ENCODE data around the gene CRACR2B. TPM values are rescaled to one million over a fixed set of nuclear protein-coding genes. Genes with fewer than 3 reads are reported as not detected.
A peak's percentile ranks its signal among the peaks of the same experiment; 100 is the strongest.

CRACR2B gene
- total RNA-seq, 6 experiments from 2014 or later = 0.63 to 2.2 (median 1.2) TPM

GRCh38 chr11:843818-844692, 16.3 kb downstream of the CRACR2B start:
- H3K36me3 Mint-ChIP-seq (ENCODE audit: low read depth) = peaks cover 21% of the 10 kb centered on the region
- no peak for TF ChIP-seq CTCF (IDR thresholded peaks at IDR 0.05)
- 0 out of 2 replicates have a peak, but pooled peaks cover 8% of the 10 kb centered on the region for H3K9me3 Mint-ChIP-seq
- H3K4me3 Mint-ChIP-seq = peak overlapping the region; percentile 90
- peak overlapping the region; percentile 97 for H3K27ac Mint-ChIP-seq
- H3K4me1 Mint-ChIP-seq (ENCODE audit: low read depth) = peaks cover 44% of the 10 kb centered on the region
- H3K27me3 Mint-ChIP-seq (ENCODE audit: insufficient read depth) = peaks cover 33% of the 10 kb centered on the region
- DNase-seq = peak; percentile 91

- Mint-ChIP-seq H3K27ac (peak overlapping the region; percentile 97), H3K36me3 (ENCODE audit: low read depth) (peaks cover 16% of the 10 kb centered on the region), H3K4me3 (peak overlapping the region; percentile 90), H3K27me3 (ENCODE audit: insufficient read depth) (peaks cover 28% of the 10 kb centered on the region), H3K9me3 (0 out of 2 replicates have a peak, but pooled peaks cover 8% of the 10 kb centered on the region), H3K4me1 (ENCODE audit: low read depth) (peaks cover 38% of the 10 kb centered on the region)
- DNase-seq = peak; percentile 77
- peak; percentile 53 for TF ChIP-seq CTCF (IDR thresholded peaks at IDR 0.05)
These were observed 17.2 kb downstream of the CRACR2B start for GRCh38 chr11:844693-845644.

- H3K36me3 Mint-ChIP-seq (ENCODE audit: low read depth) = peaks cover 5% of the 10 kb centered on the region
These were observed 18.3 kb downstream of the CRACR2B start for GRCh38 chr11:845872-846495.

GRCh38 chr11:846496-847098, 18.9 kb downstream of the CRACR2B start:
- H3K4me1 Mint-ChIP-seq (ENCODE audit: low read depth) = peaks cover 25% of the 10 kb centered on the region
- no peak for TF ChIP-seq CTCF (IDR thresholded peaks at IDR 0.05)
- H3K9me3 Mint-ChIP-seq = no peaks in the 10 kb centered on the region
- peak; percentile 73 for DNase-seq
- peak overlapping the region; percentile 90 for H3K4me3 Mint-ChIP-seq
- H3K27ac Mint-ChIP-seq = peak overlapping the region; percentile 97
- no peaks in the 10 kb centered on the region for H3K36me3 Mint-ChIP-seq (ENCODE audit: low read depth)
- peaks cover 14% of the 10 kb centered on the region for H3K27me3 Mint-ChIP-seq (ENCODE audit: insufficient read depth)

More at GRCh38 chr11:845872-846495, 18.3 kb downstream of the CRACR2B start:
- peaks cover 19% of the 10 kb centered on the region for H3K27me3 Mint-ChIP-seq (ENCODE audit: insufficient read depth)
- no peak for DNase-seq
- peaks cover 28% of the 10 kb centered on the region for H3K4me1 Mint-ChIP-seq (ENCODE audit: low read depth)
- H3K27ac Mint-ChIP-seq = peak overlapping the region; percentile 97
- peak overlapping the region; percentile 90 for H3K4me3 Mint-ChIP-seq
- 0 out of 2 replicates have a peak, but pooled peaks cover 5% of the 10 kb centered on the region for H3K9me3 Mint-ChIP-seq
- TF ChIP-seq CTCF (IDR thresholded peaks at IDR 0.05) = no peak

- Mint-ChIP-seq H3K4me3 (no peak overlapping the region), H3K27me3 (ENCODE audit: insufficient read depth) (peaks cover 11% of the 10 kb centered on the region), H3K36me3 (ENCODE audit: low read depth) (no peaks in the 10 kb centered on the region), H3K27ac (no peak overlapping the region), H3K9me3 (no peaks in the 10 kb centered on the region), H3K4me1 (ENCODE audit: low read depth) (peaks cover 25% of the 10 kb centered on the region)
- no peak for DNase-seq
- TF ChIP-seq CTCF (IDR thresholded peaks at IDR 0.05) = no peak
These were observed 20.2 kb downstream of the CRACR2B start for GRCh38 chr11:847876-848275.

Data from HFFc6 (cell line).